ENCODE measurements around the gene KDM5B.

DNA sequence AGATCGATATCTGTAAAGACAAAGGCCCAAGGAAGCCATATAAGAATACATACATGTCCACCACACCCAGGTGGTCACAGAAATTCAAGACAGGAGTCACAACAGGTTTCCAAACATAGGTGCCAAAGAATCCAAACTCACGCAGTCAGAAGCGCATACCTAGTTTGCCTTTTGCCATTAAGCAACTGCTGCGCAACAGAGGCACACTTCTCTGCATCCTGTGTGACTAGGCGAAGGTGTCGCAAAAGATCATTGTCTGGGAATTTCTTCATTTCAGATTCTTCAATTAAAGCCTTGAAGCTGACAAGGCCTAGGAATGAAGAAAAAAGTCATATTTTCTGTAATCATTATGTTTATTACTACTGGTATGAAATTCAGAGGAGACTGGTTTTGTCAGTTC, 65.7 kb downstream of the KDM5B start:
- TF ChIP-seq, protein P1, sequence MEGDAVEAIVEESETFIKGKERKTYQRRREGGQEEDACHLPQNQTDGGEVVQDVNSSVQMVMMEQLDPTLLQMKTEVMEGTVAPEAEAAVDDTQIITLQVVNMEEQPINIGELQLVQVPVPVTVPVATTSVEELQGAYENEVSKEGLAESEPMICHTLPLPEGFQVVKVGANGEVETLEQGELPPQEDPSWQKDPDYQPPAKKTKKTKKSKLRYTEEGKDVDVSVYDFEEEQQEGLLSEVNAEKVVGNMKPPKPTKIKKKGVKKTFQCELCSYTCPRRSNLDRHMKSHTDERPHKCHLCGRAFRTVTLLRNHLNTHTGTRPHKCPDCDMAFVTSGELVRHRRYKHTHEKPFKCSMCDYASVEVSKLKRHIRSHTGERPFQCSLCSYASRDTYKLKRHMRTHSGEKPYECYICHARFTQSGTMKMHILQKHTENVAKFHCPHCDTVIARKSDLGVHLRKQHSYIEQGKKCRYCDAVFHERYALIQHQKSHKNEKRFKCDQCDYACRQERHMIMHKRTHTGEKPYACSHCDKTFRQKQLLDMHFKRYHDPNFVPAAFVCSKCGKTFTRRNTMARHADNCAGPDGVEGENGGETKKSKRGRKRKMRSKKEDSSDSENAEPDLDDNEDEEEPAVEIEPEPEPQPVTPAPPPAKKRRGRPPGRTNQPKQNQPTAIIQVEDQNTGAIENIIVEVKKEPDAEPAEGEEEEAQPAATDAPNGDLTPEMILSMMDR (conservative IDR thresholded peaks at IDR 0.05), result no peak
- no peak for TF ChIP-seq ZFX (IDR thresholded peaks at IDR 0.05)
